Measurements from ENCODE around the gene PLTP. TPM values are rescaled to one million over a fixed set of nuclear protein-coding genes. Genes with fewer than 3 reads are reported as not detected.

The PLTP gene
- total and polyA plus RNA-seq, 2 of the 13 experiments (the other 11 are each of a cell fraction or from before 2014, with no cell fraction given), result 16.9 to 28.6 TPM

GRCh38 chr20:45912344-45912682, 358 bp upstream of the PLTP start (continued):
- no peak for TF ChIP-seq DMTF1 (CRISPR knock-in tag; IDR thresholded peaks at IDR 0.05)
- TF ChIP-seq SP4 (CRISPR knock-in tag; IDR thresholded peaks at IDR 0.05), result no peak
- no peak for TF ChIP-seq ATF4 (CRISPR knock-in tag; IDR thresholded peaks at IDR 0.05)
- peak; percentile 2; the same call in 1 of the 2 replicates for TF ChIP-seq ARID2 (CRISPR knock-in tag; IDR thresholded peaks at IDR 0.05; ENCODE audit: borderline replicate concordance)
- TF ChIP-seq ZBTB20 (CRISPR knock-in tag; IDR thresholded peaks at IDR 0.05; ENCODE audit: borderline replicate concordance, low read depth), result no peak
- TF ChIP-seq POLR2G (IDR thresholded peaks at IDR 0.05; ENCODE audit: low read depth, low read length), result no peak
- TF ChIP-seq ZNF513 (CRISPR knock-in tag; conservative IDR thresholded peaks at IDR 0.05), result no peak
- TF ChIP-seq, protein P1, sequence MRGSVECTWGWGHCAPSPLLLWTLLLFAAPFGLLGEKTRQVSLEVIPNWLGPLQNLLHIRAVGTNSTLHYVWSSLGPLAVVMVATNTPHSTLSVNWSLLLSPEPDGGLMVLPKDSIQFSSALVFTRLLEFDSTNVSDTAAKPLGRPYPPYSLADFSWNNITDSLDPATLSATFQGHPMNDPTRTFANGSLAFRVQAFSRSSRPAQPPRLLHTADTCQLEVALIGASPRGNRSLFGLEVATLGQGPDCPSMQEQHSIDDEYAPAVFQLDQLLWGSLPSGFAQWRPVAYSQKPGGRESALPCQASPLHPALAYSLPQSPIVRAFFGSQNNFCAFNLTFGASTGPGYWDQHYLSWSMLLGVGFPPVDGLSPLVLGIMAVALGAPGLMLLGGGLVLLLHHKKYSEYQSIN (CRISPR knock-in tag; IDR thresholded peaks at IDR 0.05; ENCODE audit: borderline replicate concordance), result no peak
- no peak for TF ChIP-seq MED1 (CRISPR knock-in tag; IDR thresholded peaks at IDR 0.05)
- no peak for TF ChIP-seq CBFB (CRISPR knock-in tag; IDR thresholded peaks at IDR 0.05)
- TF ChIP-seq, protein P2, sequence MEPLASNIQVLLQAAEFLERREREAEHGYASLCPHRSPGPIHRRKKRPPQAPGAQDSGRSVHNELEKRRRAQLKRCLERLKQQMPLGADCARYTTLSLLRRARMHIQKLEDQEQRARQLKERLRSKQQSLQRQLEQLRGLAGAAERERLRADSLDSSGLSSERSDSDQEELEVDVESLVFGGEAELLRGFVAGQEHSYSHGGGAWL (CRISPR knock-in tag; IDR thresholded peaks at IDR 0.05), result no peak
- no peak for TF ChIP-seq RFX5 (IDR thresholded peaks at IDR 0.05; ENCODE audit: low read depth, low read length)
- TF ChIP-seq NFAT5 (CRISPR knock-in tag; IDR thresholded peaks at IDR 0.05), result no peak
- peak; percentile 46; the same call in 1 of the 2 replicates for TF ChIP-seq ZNF839 (CRISPR knock-in tag; IDR thresholded peaks at IDR 0.05; ENCODE audit: borderline replicate concordance)
- TF ChIP-seq SRY (CRISPR knock-in tag; IDR thresholded peaks at IDR 0.05), result no peak
- TF ChIP-seq, protein P3, sequence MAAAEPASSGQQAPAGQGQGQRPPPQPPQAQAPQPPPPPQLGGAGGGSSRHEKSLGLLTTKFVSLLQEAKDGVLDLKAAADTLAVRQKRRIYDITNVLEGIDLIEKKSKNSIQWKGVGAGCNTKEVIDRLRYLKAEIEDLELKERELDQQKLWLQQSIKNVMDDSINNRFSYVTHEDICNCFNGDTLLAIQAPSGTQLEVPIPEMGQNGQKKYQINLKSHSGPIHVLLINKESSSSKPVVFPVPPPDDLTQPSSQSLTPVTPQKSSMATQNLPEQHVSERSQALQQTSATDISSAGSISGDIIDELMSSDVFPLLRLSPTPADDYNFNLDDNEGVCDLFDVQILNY (CRISPR knock-in tag; conservative IDR thresholded peaks at IDR 0.05), result no peak
- TF ChIP-seq ZNF260 (CRISPR knock-in tag; IDR thresholded peaks at IDR 0.05; ENCODE audit: borderline replicate concordance, low read depth), result no peak

All from HepG2 (cell line).